SJSA1 (cell line): ENCODE data around the gene DAPK2. TPM values are rescaled to one million over a fixed set of nuclear protein-coding genes. Genes with fewer than 3 reads are reported as not detected.
"Not testable (repeated sequence)": the region's sequence is repeated elsewhere in the genome, so short reads cannot be mapped to it uniquely, and the experiment has no call there.

Experiments
- DNase-seq, 2 experiments: peaks; one replicate each; pipeline ENCODE4 v3.0.0-alpha.2; 2015 to 2020; ENCODE audit warnings: low spot score in 2 of 2, low read depth in 1 of 2
- H3K27ac ChIP-seq: fragments of 250-450 bp; sonication (Bioruptor Pico); 2 replicates; pipeline ENCODE4 v1.5.1; 2020; ENCODE audit warnings: mild to moderate bottlenecking, moderate library complexity
- H3K27me3 ChIP-seq: fragments of 250-450 bp; sonication (Bioruptor Pico); replicated peaks from 2 replicates; pipeline ENCODE4 v1.5.1; 2020; ENCODE audit warnings: mild to moderate bottlenecking, moderate library complexity
- H3K36me3 ChIP-seq: fragments of 250-450 bp; sonication (Bioruptor Pico); 2 replicates; pipeline ENCODE4 v1.5.1; 2020; ENCODE audit warnings: mild to moderate bottlenecking
- H3K4me1 ChIP-seq: fragments of 250-450 bp; sonication (Bioruptor Pico); replicated peaks from 2 replicates; pipeline ENCODE4 v1.6.1; 2021; ENCODE audit warnings: mild to moderate bottlenecking
- H3K4me3 ChIP-seq: fragments of 250-450 bp; sonication (Bioruptor Pico); 2 replicates; pipeline ENCODE4 v1.5.1; 2020; ENCODE audit warnings: mild to moderate bottlenecking
- H3K9me3 ChIP-seq: fragments of 250-450 bp; sonication (Bioruptor Pico); replicated peaks from 2 replicates; pipeline ENCODE4 v1.5.1; 2020; ENCODE audit warnings: mild to moderate bottlenecking
- total RNA-seq: library from RNA; depleted of rRNA; stranded (reverse); fragments of >200 nt; shearing (Covaris generic); gene quantifications from 2 replicates; pipeline ENCODE4 v1.2.3, GENCODE V29; 2014

The DAPK2 gene
- total RNA-seq, 1 experiment from 2014 or later = 0.34 TPM

- Histone ChIP-seq H3K27ac (no peak overlapping the region), H3K4me1 (peaks cover 8% of the 10 kb centered on the region), H3K36me3 (no peaks in the 10 kb centered on the region), H3K27me3 (no peaks in the 10 kb centered on the region), H3K9me3 (no peaks in the 10 kb centered on the region), H3K4me3 (no peak overlapping the region)
- DNase-seq = no peak
These were observed 140.1 kb downstream of the DAPK2 start for GRCh38 chr15:63906266-63906584.

DNA sequence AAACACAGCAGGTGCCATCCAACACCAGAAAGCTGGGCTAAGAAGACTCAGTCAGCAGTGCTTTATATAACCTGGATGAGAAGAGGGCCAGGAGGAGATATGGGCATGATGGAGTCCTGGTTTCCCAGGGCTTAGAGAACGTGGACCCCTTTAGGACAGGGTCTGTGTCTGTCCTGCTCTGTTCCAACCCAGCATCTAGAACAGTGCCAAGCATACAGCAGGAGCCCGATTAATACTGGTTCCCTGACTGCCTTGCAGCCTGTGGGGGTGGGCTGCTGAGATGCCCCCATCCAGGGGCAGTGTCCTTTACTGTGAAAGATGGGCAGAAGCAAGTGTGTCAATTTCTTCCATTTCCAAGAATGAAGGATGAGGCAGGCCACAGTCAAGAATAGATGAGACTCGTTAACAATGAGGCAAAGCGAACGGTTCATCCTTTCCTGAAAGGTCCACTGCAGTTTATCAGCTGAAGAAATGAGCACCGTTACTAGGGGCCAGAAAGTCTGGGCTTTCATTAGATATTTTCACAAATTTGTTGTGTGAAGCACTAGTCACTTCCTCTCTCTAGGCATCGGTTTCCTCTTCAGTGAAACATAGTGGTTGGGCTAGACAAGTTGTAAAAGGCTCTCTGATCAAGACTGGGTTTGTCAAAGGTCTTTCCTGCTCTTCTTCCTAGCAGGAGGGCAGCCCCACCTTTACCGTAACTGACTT, 140.6 kb downstream of the DAPK2 start:
- DNase-seq = no peak
- Histone ChIP-seq H3K4me3 (no peak overlapping the region), H3K4me1 (peaks cover 8% of the 10 kb centered on the region), H3K36me3 (no peaks in the 10 kb centered on the region), H3K27ac (no peak overlapping the region), H3K9me3 (no peaks in the 10 kb centered on the region), H3K27me3 (no peaks in the 10 kb centered on the region)

DNA sequence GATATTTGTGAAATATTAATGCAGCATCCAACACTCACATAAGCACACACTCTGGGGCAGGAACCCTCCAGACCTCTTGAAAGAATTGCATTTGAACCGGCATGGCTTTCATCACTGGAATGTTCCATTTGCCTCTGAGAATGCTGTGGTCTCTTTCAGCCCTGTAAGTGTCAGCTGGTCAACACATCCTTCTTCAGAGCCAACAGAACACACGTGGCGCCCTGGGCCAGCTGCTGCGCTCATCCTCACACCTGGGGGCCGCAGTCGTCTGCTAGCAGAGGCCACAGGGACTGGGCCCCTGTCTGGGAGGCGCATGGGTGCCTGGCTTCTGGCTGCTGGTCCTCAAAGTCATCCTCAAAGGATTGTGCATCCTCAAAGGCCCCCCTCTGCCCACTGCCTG, 141.2 kb downstream of the DAPK2 start:
- H3K27me3 ChIP-seq = no peaks in the 10 kb centered on the region
- no peaks in the 10 kb centered on the region for H3K36me3 ChIP-seq
- H3K4me1 ChIP-seq = peaks cover 8% of the 10 kb centered on the region
- H3K4me3 ChIP-seq = no peak overlapping the region
- no peaks in the 10 kb centered on the region for H3K9me3 ChIP-seq
- DNase-seq = no peak
- H3K27ac ChIP-seq = no peak overlapping the region

- Histone ChIP-seq H3K27ac (no peak overlapping the region), H3K9me3 (no peaks in the 10 kb centered on the region), H3K27me3 (no peaks in the 10 kb centered on the region), H3K4me1 (no peaks in the 10 kb centered on the region), H3K4me3 (no peak overlapping the region), H3K36me3 (no peaks in the 10 kb centered on the region)
- DNase-seq = no peak
These were observed 142.2 kb downstream of the DAPK2 start for GRCh38 chr15:63904042-63904441.

DNA sequence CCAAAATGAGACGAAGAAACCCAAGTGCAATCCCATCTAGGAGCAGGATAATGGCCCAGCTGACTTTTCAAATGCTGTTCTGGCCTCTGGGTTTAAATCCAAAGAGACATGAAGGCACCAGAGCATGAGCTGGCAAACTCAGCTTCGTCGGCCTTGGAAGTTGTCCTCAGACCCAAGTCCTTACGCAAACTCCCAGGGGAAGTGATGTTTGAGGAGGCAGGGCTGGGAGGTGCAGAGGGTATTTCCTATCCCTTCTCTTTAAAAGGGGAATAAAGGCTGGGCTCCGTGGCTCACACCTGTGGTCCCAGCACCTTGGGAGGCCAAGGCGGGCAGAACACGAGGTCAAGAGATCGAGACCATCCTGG, 143.6 kb downstream of the DAPK2 start:
- no peaks in the 10 kb centered on the region for H3K9me3 ChIP-seq
- no peak overlapping the region for H3K4me3 ChIP-seq
- no peak overlapping the region for H3K27ac ChIP-seq
- H3K36me3 ChIP-seq = no peaks in the 10 kb centered on the region
- no peaks in the 10 kb centered on the region for H3K27me3 ChIP-seq
- no peaks in the 10 kb centered on the region for H3K4me1 ChIP-seq
- no peak for DNase-seq

DNA sequence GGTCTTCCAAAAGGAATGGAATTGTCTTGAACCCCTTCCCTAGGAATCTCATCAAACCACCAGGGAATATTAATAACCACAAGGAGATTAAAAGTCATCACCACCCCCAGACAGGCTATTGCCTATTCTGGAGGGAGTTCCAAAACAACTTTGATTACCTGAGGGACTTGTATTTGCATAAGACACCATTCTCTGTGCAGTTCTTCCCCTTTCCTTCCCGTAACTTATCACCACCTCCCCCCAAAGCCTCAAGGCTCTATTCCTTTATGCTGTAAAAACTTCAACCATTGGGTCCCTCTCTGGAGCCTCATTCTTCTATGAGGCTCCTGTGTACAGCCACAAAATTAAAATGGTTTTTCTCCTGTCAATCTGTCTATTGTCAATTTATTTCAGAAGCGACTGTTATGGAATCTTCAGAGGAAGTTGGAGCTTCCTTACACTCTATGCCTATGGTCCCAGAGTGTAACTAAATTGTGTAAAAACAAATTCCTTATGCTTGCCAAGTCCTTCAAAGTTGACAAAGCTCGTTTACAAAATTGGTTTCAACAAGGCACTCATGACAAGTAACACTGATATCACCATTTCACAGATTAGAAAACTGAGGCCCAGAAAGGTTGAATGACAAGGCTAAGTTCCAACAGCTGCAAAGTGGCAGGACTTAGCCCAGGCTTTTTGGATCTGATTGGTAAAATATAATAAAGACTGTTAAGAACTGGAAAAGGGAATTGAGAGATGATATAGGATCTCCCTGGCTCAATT, 144.2 kb downstream of the DAPK2 start:
- DNase-seq = no peak
- Histone ChIP-seq H3K4me3 (no peak overlapping the region), H3K36me3 (no peaks in the 10 kb centered on the region), H3K9me3 (no peaks in the 10 kb centered on the region), H3K27me3 (no peaks in the 10 kb centered on the region), H3K4me1 (peaks cover 1% of the 10 kb centered on the region), H3K27ac (no peak overlapping the region)

- Histone ChIP-seq H3K4me3 (no peak overlapping the region), H3K4me1 (peaks cover 9% of the 10 kb centered on the region), H3K27ac (no peak overlapping the region), H3K9me3 (no peaks in the 10 kb centered on the region), H3K27me3 (no peaks in the 10 kb centered on the region), H3K36me3 (no peaks in the 10 kb centered on the region)
- no peak for DNase-seq
These were observed 146.0 kb downstream of the DAPK2 start for GRCh38 chr15:63900306-63900705.

GRCh38 chr15:63899606-63900005, 146.7 kb downstream of the DAPK2 start:
- DNase-seq, H3K36me3 ChIP-seq, H3K27ac ChIP-seq, H3K4me1 ChIP-seq, H3K4me3 ChIP-seq, H3K9me3 ChIP-seq, H3K27me3 ChIP-seq: not testable (repeated sequence)

GRCh38 chr15:63899193-63899592, 147.1 kb downstream of the DAPK2 start:
- H3K27me3 ChIP-seq = no peaks in the 10 kb centered on the region
- no peak overlapping the region for H3K4me3 ChIP-seq
- H3K36me3 ChIP-seq = no peaks in the 10 kb centered on the region
- no peaks in the 10 kb centered on the region for H3K9me3 ChIP-seq
- peaks cover 9% of the 10 kb centered on the region for H3K4me1 ChIP-seq
- no peak for DNase-seq
- H3K27ac ChIP-seq = no peak overlapping the region

GRCh38 chr15:63896336-63897115, 149.8 kb downstream of the DAPK2 start:
- DNase-seq = peak; percentile 34 to 65
- H3K4me1 ChIP-seq = peaks cover 9% of the 10 kb centered on the region
- H3K9me3 ChIP-seq = no peaks in the 10 kb centered on the region
- no peak overlapping the region for H3K27ac ChIP-seq
- H3K4me3 ChIP-seq = no peak overlapping the region
- no peaks in the 10 kb centered on the region for H3K36me3 ChIP-seq
- H3K27me3 ChIP-seq = no peaks in the 10 kb centered on the region

GRCh38 chr15:63895787-63896218, 150.5 kb downstream of the DAPK2 start:
- no peaks in the 10 kb centered on the region for H3K27me3 ChIP-seq
- DNase-seq = no peak
- H3K9me3 ChIP-seq = no peaks in the 10 kb centered on the region
- no peaks in the 10 kb centered on the region for H3K36me3 ChIP-seq
- H3K4me1 ChIP-seq = peaks cover 9% of the 10 kb centered on the region
- H3K27ac ChIP-seq = no peak overlapping the region
- H3K4me3 ChIP-seq = no peak overlapping the region

GRCh38 chr15:63895194-63895593, 151.1 kb downstream of the DAPK2 start:
- no peaks in the 10 kb centered on the region for H3K9me3 ChIP-seq
- H3K4me3 ChIP-seq = no peak overlapping the region
- H3K36me3 ChIP-seq = no peaks in the 10 kb centered on the region
- no peak overlapping the region for H3K27ac ChIP-seq
- DNase-seq = no peak
- no peaks in the 10 kb centered on the region for H3K27me3 ChIP-seq
- H3K4me1 ChIP-seq = peaks cover 9% of the 10 kb centered on the region

- peaks cover 9% of the 10 kb centered on the region for H3K4me1 ChIP-seq
- no peaks in the 10 kb centered on the region for H3K36me3 ChIP-seq
- H3K9me3 ChIP-seq = no peaks in the 10 kb centered on the region
- no peak for DNase-seq
- H3K27ac ChIP-seq = no peak overlapping the region
- H3K27me3 ChIP-seq = no peaks in the 10 kb centered on the region
- H3K4me3 ChIP-seq = no peak overlapping the region
These were observed 151.7 kb downstream of the DAPK2 start for GRCh38 chr15:63894662-63894949.
